HL-60 (cell line): ENCODE measurements around the gene HUNK.

Experiments
- CTCF ChIP-seq: IDR thresholded peaks from one replicate; pipeline ENCODE4 v1.5.1; 2011; ENCODE audit warnings: low read length, control low read depth, inconsistent platforms; ENCODE audit not compliant: insufficient read depth
- REST ChIP-seq: IDR thresholded peaks from 2 replicates; pipeline ENCODE4 v1.6.1; 2012; ENCODE audit warnings: low read depth; ENCODE audit not compliant: insufficient replicate concordance

- TF ChIP-seq REST (no peak), CTCF (no peak)
Measured at GRCh38 chr21:31973402-31973944, 100.7 kb downstream of the HUNK start.
